ENCODE data around the gene GORASP2. TPM values are rescaled to one million over a fixed set of nuclear protein-coding genes. Genes with fewer than 3 reads are reported as not detected.

GORASP2 gene
- polyA plus RNA-seq, 3 donors: 34.5 to 51.2 (median 46.5) TPM

DNA sequence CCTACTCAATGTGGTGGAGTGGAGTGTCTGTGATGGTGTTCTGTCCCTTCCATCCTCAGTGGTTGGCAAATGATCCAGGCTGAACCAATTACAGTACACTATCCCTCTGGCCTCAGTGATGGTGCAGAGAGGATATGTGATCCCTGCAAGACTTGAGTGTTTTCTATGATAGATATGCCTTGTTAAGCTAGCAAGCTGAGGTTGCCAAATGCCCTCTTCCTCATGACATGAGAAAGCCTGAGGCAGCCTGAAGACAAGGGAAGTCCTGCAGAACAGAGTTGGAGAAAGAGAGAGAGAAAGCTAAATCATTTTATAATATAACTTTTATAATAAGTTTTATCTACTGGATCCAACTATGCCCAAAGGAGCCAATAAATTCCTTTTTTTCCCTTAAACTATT lies 41.6 kb upstream of the GORASP2 start:
- no peak overlapping the region for H3K4me3 ChIP-seq (replicated peaks in 1 of 3; ENCODE audit: low read depth in 2 of 3, low read length in 3 of 3)
- H3K27me3 ChIP-seq (ENCODE audit: control insufficient read depth in 2 of 2, insufficient read depth in 2 of 2, low read length in 2 of 2): no peaks in the 10 kb centered on the region
- H3K9me3 ChIP-seq (replicated peaks in 1 of 2; ENCODE audit: control insufficient read depth in 1 of 2, insufficient read depth in 1 of 2, low read length in 2 of 2): no peaks in the 10 kb centered on the region
- no peaks in the 10 kb centered on the region for H3K4me1 ChIP-seq (ENCODE audit: control insufficient read depth in 1 of 2, insufficient read depth in 2 of 2, low read length in 2 of 2)
- no peak overlapping the region for H2AFZ ChIP-seq (ENCODE audit: insufficient read depth, low read depth, low read length, poor library complexity, severe bottlenecking)
- Mint-ChIP-seq H3K36me3 (no peaks in the 10 kb centered on the region), H3K27ac (no peak overlapping the region), H3K4me1 (no peaks in the 10 kb centered on the region), H3K27me3 (ENCODE audit: low read depth in 3 of 3) (peaks cover under 1 to 7% (median 7%) of the 10 kb centered on the region in 3 donors), H3K4me3 (no peak overlapping the region), H3K9me3 (peaks cover 0 to 6% (median under 1%) of the 10 kb centered on the region in 7 donors)
- no peak overlapping the region for H3K27ac ChIP-seq (ENCODE audit: low read depth in 1 of 2, low read length in 2 of 2)
- intact Hi-C loops (cut with micrococcal nuclease): no loop called here
- no peaks in the 10 kb centered on the region for H3K36me3 ChIP-seq (replicated peaks in 1 of 2; ENCODE audit: control insufficient read depth in 1 of 2, insufficient read depth in 2 of 2, low read length in 2 of 2)
- H3K79me2 ChIP-seq (ENCODE audit: insufficient read depth, low read length): no peaks in the 10 kb centered on the region
- no peak overlapping the region for H3K9ac ChIP-seq (ENCODE audit: insufficient read depth, low read length, poor library complexity, severe bottlenecking)
- H3K4me2 ChIP-seq (replicated peaks; ENCODE audit: extremely low read depth, low read length, poor library complexity, severe bottlenecking): no peak overlapping the region
- no peak for DNase-seq
- no peak for TF ChIP-seq CTCF (IDR thresholded peaks at IDR 0.05)
- no peaks in the 10 kb centered on the region for H4K20me1 ChIP-seq (ENCODE audit: insufficient read depth, low read length)

DNA sequence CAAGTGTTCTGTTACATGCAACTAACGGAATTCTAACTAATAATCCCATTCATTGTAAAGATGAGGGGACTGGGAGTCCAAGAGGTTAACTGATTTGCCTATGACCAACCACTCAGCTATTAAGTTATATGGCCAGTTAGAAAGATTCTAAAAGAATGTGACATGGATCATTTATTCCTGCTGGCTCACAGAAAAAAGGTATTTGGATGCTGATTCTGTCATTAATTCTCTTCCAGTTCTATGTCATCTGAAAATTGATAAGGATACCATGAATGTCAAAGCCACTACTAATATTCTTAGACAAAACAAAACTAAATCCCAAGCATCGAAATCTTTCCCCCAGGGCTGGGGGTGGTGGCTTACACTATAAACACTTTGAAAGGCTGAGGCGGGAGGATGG lies 41.2 kb upstream of the GORASP2 start:
- peaks cover 0 to 7% (median 7%) of the 10 kb centered on the region in 3 donors for H3K27me3 Mint-ChIP-seq (ENCODE audit: low read depth in 3 of 3)
- no peak overlapping the region for H3K4me2 ChIP-seq (replicated peaks; ENCODE audit: extremely low read depth, low read length, poor library complexity, severe bottlenecking)
- DNase-seq: no peak
- H2AFZ ChIP-seq (ENCODE audit: insufficient read depth, low read depth, low read length, poor library complexity, severe bottlenecking): no peak overlapping the region
- no peak overlapping the region for H3K9ac ChIP-seq (ENCODE audit: insufficient read depth, low read length, poor library complexity, severe bottlenecking)
- H3K27ac ChIP-seq (ENCODE audit: low read depth in 1 of 2, low read length in 2 of 2): no peak overlapping the region
- H3K4me1 Mint-ChIP-seq: no peaks in the 10 kb centered on the region
- no peaks in the 10 kb centered on the region for H3K9me3 ChIP-seq (replicated peaks in 1 of 2; ENCODE audit: control insufficient read depth in 1 of 2, insufficient read depth in 1 of 2, low read length in 2 of 2)
- H3K4me3 Mint-ChIP-seq: no peak overlapping the region
- TF ChIP-seq CTCF (IDR thresholded peaks at IDR 0.05): no peak
- H3K36me3 ChIP-seq (replicated peaks in 1 of 2; ENCODE audit: control insufficient read depth in 1 of 2, insufficient read depth in 2 of 2, low read length in 2 of 2): no peaks in the 10 kb centered on the region
- no peaks in the 10 kb centered on the region for H3K79me2 ChIP-seq (ENCODE audit: insufficient read depth, low read length)
- peaks cover 0 to 6% (median 0%) of the 10 kb centered on the region in 7 donors for H3K9me3 Mint-ChIP-seq
- no peaks in the 10 kb centered on the region for H3K27me3 ChIP-seq (ENCODE audit: control insufficient read depth in 2 of 2, insufficient read depth in 2 of 2, low read length in 2 of 2)
- H4K20me1 ChIP-seq (ENCODE audit: insufficient read depth, low read length): no peaks in the 10 kb centered on the region
- no CpG with 5 or more reads among the region's 3 CpGs for WGBS (ENCODE audit: insufficient coverage)
- H3K4me1 ChIP-seq (ENCODE audit: control insufficient read depth in 1 of 2, insufficient read depth in 2 of 2, low read length in 2 of 2): no peaks in the 10 kb centered on the region
- H3K36me3 Mint-ChIP-seq: no peaks in the 10 kb centered on the region
- intact Hi-C loops (cut with micrococcal nuclease): no loop called here
- H3K27ac Mint-ChIP-seq: no peak overlapping the region
- H3K4me3 ChIP-seq (replicated peaks in 1 of 3; ENCODE audit: low read depth in 2 of 3, low read length in 3 of 3): no peak overlapping the region

Measured in CD14-positive monocyte (primary cell).